ENCODE data around the gene SCGB3A1.

DNA sequence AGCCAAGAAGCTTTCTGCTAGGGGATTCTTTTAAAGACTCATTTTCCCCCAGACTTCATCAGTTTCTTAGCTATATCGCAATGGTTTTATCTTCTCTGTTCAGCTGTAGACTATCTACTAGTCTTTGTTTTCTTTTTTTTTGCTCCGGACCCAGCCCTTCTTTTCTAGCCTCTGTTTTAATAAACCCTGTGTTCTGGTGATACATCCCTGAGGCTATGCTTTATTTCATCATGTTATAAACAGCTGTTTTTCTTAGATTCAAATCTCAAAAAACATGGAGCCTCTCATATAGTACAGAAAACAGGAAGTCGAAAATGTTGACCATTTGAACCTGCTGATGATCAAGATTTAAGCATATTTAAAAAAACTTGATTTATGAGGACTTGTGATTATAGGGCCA is 37.8 kb downstream of the SCGB3A1 start:
- no peak for TF ChIP-seq POLR2A (IDR thresholded peaks at IDR 0.05; ENCODE audit: low read depth, low read length)
- TF ChIP-seq POLR2AphosphoS5 (IDR thresholded peaks at IDR 0.05; ENCODE audit: low read depth, low read length) = no peak
- TF ChIP-seq TAF1 (IDR thresholded peaks at IDR 0.05; ENCODE audit: low read depth, low read length) = no peak
- TF ChIP-seq PAX5 (IDR thresholded peaks at IDR 0.05; ENCODE audit: insufficient read depth, low read length, severe bottlenecking) = no peak
- no peak for TF ChIP-seq SPI1 (IDR thresholded peaks at IDR 0.05; ENCODE audit: low read depth, low read length)

Measured in GM12891 (cell line).